PC-3 (cell line): Measurements from ENCODE around the gene CFAP45. TPM values are rescaled to one million over a fixed set of nuclear protein-coding genes. Genes with fewer than 3 reads are reported as not detected.
A peak's percentile ranks its signal among the peaks of the same experiment; 100 is the strongest.

Experiments
- ATAC-seq: fragments of 200-7000 bp; cut with Tn5 transposase; 2 replicates; pipeline ENCODE4 v1.9.1; 2020; ENCODE audit warnings: mild to moderate bottlenecking, moderate library complexity
- BruUV-seq: library from RNA; stranded (reverse); fragments of 400-500 nt; replicated peaks from 2 replicates; lab custom pipeline; 2021; lab: Mats Ljungman, UMichigan
- CTCF ChIA-PET: fragments of 300-600 bp; sonication (Branson Sonifier 250); formaldehyde crosslinking; loops from one replicate; lab custom pipeline; 2022; ENCODE audit warnings: antibody characterized with exemption; lab: Charles Lee
- POLR2A ChIA-PET: fragments of 300-600 bp; sonication (Branson Sonifier 250); formaldehyde crosslinking; loops from one replicate; lab custom pipeline; 2022; ENCODE audit warnings: antibody characterized with exemption; ENCODE audit not compliant: unreplicated experiment; lab: Charles Lee
- DNase-seq: peaks from one replicate; pipeline ENCODE4 v3.0.0-alpha.2; 2015
- H2AFZ ChIP-seq: fragments of 300-600 bp; sonication (generic); 2 replicates; pipeline ENCODE4 v1.6.0; 2016; ENCODE audit warnings: antibody characterized with exemption, low read length
- H3F3A ChIP-seq: fragments of 300-600 bp; sonication (generic); one replicate; pipeline ENCODE4 v1.6.0; 2017; ENCODE audit warnings: antibody characterized with exemption, low read length, control low read depth, mild to moderate bottlenecking; ENCODE audit not compliant: unreplicated experiment
- H3K27ac ChIP-seq: fragments of 300-600 bp; sonication (generic); 2 replicates; pipeline ENCODE4 v1.5.1; 2016; ENCODE audit warnings: mild to moderate bottlenecking, low read length
- H3K27me3 ChIP-seq: fragments of 300-600 bp; sonication (generic); 2 replicates; pipeline ENCODE4 v1.6.1; 2016; ENCODE audit warnings: low read length, mixed read lengths
- H3K36me3 ChIP-seq: fragments of 300-600 bp; sonication (generic); 2 replicates; pipeline ENCODE4 v1.6.1; 2016; ENCODE audit warnings: low read depth, mixed run types, low read length, mixed read lengths
- H3K4me1 ChIP-seq: fragments of 300-600 bp; sonication (generic); 2 replicates; pipeline ENCODE4 v1.5.1; 2016; ENCODE audit warnings: low read length; ENCODE audit not compliant: insufficient read depth
- H3K4me2 ChIP-seq: fragments of 300-600 bp; sonication (generic); 2 replicates; pipeline ENCODE4 v1.6.0; 2016; ENCODE audit warnings: low read length
- H3K4me3 ChIP-seq: fragments of 300-600 bp; sonication (generic); 2 replicates; pipeline ENCODE4 v1.5.1; 2016; ENCODE audit warnings: mild to moderate bottlenecking, low read length, mixed read lengths
- H3K79me2 ChIP-seq: fragments of 300-600 bp; sonication (generic); 2 replicates; pipeline ENCODE4 v1.6.1; 2017; ENCODE audit warnings: low read length, mixed read lengths
- H3K9ac ChIP-seq: fragments of 300-600 bp; sonication (generic); 2 replicates; pipeline ENCODE4 v1.6.0; 2016; ENCODE audit warnings: mild to moderate bottlenecking, low read length
- H3K9me2 ChIP-seq: fragments of 300-600 bp; sonication (generic); replicated peaks from 2 replicates; pipeline ENCODE4 v1.6.1; 2016; ENCODE audit warnings: mixed run types, low read length, mixed read lengths
- H3K9me3 ChIP-seq: fragments of 300-600 bp; sonication (generic); 2 replicates; pipeline ENCODE4 v1.6.1; 2016; ENCODE audit warnings: low read length, mixed read lengths
- H4K20me1 ChIP-seq: fragments of 300-600 bp; sonication (generic); 2 replicates; pipeline ENCODE4 v1.6.1; 2016; ENCODE audit warnings: low read length, mixed read lengths
- EZH2 ChIP-seq: fragments of 300-600 bp; sonication (generic); IDR thresholded peaks from one replicate; pipeline ENCODE4 v1.6.1; 2017; ENCODE audit warnings: antibody characterized with exemption, mild to moderate bottlenecking, low read length; ENCODE audit not compliant: unreplicated experiment
- EZH2phosphoT487 ChIP-seq: fragments of 300-600 bp; sonication (generic); IDR thresholded peaks from 2 replicates; pipeline ENCODE4 v1.6.1; 2018; ENCODE audit warnings: mild to moderate bottlenecking, antibody characterized with exemption, low read length, borderline replicate concordance
- intact Hi-C: fragments of 100-400 bp; cut with micrococcal nuclease; formaldehyde crosslinking; loops from 2 replicates; pipeline ENCODE4 v1.9.0; 2023
- total RNA-seq: library from RNA; depleted of rRNA; stranded (reverse); fragments of >200 nt; gene quantifications from 2 replicates; pipeline ENCODE4 v1.2.3, GENCODE V29; 2014
- TF ChIP-seq, protein P1 (sequence below): fragments of 300-600 bp; sonication (generic); conservative IDR thresholded peaks from 2 replicates; pipeline ENCODE4 v1.5.1; 2017; ENCODE audit warnings: antibody characterized with exemption, low read depth, mild to moderate bottlenecking, low read length

CFAP45 gene
- total RNA-seq, 1 experiment from 2014 or later, result 1.6 TPM

- DNase-seq (no peak), ATAC-seq (no peak)
- intact Hi-C loops, result loop anchor here (5.0 kb wide), 1 partner anchor 143 kb away; the partner anchor contains the start of gene KCNJ9
- H3K4me2 ChIP-seq, result no peak overlapping the region
- no peaks in the 10 kb centered on the region for H3K27me3 ChIP-seq
- H3K79me2 ChIP-seq, result peaks cover 10% of the 10 kb centered on the region
- ChIA-PET POLR2A (no interaction called here), CTCF (interaction anchor here (0.6 to 3.0 kb wide), 3 partner anchors 46 to 68 kb away, joined by 3 to 21 read pairs (median 3); no protein-coding TSS in a partner anchor)
- peaks cover 34% of the 10 kb centered on the region for H3K4me1 ChIP-seq
- no peaks in the 10 kb centered on the region for H3K9me3 ChIP-seq
- no peak overlapping the region for H3K4me3 ChIP-seq
- H2AFZ ChIP-seq, result no peak overlapping the region
- no peak overlapping the region for H3K9ac ChIP-seq
- TF ChIP-seq, protein P1, sequence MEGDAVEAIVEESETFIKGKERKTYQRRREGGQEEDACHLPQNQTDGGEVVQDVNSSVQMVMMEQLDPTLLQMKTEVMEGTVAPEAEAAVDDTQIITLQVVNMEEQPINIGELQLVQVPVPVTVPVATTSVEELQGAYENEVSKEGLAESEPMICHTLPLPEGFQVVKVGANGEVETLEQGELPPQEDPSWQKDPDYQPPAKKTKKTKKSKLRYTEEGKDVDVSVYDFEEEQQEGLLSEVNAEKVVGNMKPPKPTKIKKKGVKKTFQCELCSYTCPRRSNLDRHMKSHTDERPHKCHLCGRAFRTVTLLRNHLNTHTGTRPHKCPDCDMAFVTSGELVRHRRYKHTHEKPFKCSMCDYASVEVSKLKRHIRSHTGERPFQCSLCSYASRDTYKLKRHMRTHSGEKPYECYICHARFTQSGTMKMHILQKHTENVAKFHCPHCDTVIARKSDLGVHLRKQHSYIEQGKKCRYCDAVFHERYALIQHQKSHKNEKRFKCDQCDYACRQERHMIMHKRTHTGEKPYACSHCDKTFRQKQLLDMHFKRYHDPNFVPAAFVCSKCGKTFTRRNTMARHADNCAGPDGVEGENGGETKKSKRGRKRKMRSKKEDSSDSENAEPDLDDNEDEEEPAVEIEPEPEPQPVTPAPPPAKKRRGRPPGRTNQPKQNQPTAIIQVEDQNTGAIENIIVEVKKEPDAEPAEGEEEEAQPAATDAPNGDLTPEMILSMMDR, result no peak
- TF ChIP-seq EZH2 (no peak), EZH2phosphoT487 (no peak)
- no peaks in the 10 kb centered on the region for H4K20me1 ChIP-seq
- no TSS peak for BruUV-seq
- no peaks in the 10 kb centered on the region for H3K9me2 ChIP-seq
- no peaks in the 10 kb centered on the region for H3K36me3 ChIP-seq
- no peaks in the 10 kb centered on the region for H3F3A ChIP-seq
- no peak overlapping the region for H3K27ac ChIP-seq
Measured at GRCh38 chr1:159938905-159939677, 39.1 kb upstream of the CFAP45 start.

- Histone ChIP-seq H3K79me2 (peaks cover 2% of the 10 kb centered on the region; the same call in 1 of the 2 replicates), H3K9ac (no peak overlapping the region), H3F3A (no peaks in the 10 kb centered on the region), H3K4me3 (no peak overlapping the region), H3K4me1 (peaks cover 31% of the 10 kb centered on the region), H3K27me3 (no peaks in the 10 kb centered on the region), H2AFZ (no peak overlapping the region), H3K9me2 (no peaks in the 10 kb centered on the region), H3K36me3 (no peaks in the 10 kb centered on the region), H3K27ac (peak overlapping the region; percentile 51), H3K4me2 (peak overlapping the region; percentile 79), H4K20me1 (no peaks in the 10 kb centered on the region), H3K9me3 (no peaks in the 10 kb centered on the region)
- ChIA-PET POLR2A (no interaction called here), CTCF (interaction anchor here (0.6 to 3.0 kb wide), 3 partner anchors 45 to 68 kb away, joined by 3 to 21 read pairs (median 3); no protein-coding TSS in a partner anchor)
- intact Hi-C loops, result loop anchor here (5.0 kb wide), 1 partner anchor 144 kb away; the partner anchor contains the start of gene KCNJ9
- no peak for DNase-seq
- TF ChIP-seq, protein P1, result no peak
- TF ChIP-seq EZH2, result no peak
- no peak for TF ChIP-seq EZH2phosphoT487
- no TSS peak for BruUV-seq
- peak; percentile 33 for ATAC-seq
Measured at GRCh38 chr1:159938211-159938852, 38.4 kb upstream of the CFAP45 start.
